Medulla oblongata (tissue), 1 donor: ENCODE measurements around the gene SPX.

Source experiments
- DNase-seq: peaks from one replicate; pipeline ENCODE4 v3.0.0-alpha.2; 2015; ENCODE audit errors: extremely low spot score

The SPX gene, protein sequence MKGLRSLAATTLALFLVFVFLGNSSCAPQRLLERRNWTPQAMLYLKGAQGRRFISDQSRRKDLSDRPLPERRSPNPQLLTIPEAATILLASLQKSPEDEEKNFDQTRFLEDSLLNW

DNA sequence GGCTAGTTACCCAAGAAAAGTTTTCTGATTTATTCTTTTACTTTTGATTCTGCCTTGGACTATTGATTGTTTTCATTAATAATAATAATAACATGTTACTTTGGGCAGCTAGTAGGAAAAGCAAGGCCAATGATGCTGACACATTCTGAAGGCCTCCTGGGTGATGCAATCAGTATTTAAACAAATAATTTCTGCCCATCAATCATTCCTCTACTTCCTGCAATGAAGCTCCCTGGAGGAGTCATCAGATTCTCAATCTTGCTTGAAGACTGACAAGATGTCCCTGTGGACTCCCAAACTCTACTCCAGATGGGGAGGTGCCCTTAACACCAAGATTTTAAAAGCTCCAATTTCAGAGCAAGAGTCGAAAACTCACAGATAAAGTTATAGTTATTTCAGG is at the start of gene SPX:
Gene SPX, plus strand, starts transcription at position 244 of the 400 bp plus-strand sequence. CDS start 177 bp downstream, outside the sequence.
- DNase-seq, result no peak

- DNase-seq, result no peak
These were observed 49.1 kb upstream of the SPX start for GRCh38 chr12:21476949-21477348.

DNA sequence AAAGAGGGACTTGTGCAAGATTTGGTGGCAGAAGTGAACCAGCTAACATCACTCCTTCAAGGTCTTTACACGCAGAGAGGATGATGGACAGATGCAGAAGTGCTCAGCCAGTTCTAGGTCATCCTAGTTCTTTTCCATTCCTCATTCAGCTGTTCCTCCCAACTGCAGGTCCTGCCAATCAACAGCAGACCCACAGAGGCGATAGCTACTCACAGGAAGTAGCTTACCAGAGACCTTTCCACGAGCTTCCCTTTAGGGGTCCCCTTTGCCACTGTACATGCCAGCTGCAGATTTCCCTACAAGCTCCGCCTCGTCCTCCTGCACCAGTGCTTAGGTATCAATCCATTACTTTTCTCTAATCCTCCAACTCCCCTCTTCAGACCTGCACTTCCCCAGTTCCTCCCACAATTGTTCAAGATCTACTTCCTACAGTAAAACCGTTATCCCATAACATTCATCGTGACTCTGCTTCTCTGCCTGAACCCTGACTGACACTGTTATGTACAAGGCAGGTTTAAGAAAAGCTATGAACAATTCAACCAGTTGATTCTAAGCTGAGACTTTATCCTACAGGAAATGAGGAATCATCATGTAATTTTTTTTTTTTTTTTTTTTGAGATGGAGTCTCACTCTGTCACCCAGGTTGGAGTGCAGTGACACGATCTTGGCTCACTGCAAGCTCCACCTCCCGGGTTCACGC is 47.2 kb upstream of the SPX start:
- DNase-seq, result no peak

DNA sequence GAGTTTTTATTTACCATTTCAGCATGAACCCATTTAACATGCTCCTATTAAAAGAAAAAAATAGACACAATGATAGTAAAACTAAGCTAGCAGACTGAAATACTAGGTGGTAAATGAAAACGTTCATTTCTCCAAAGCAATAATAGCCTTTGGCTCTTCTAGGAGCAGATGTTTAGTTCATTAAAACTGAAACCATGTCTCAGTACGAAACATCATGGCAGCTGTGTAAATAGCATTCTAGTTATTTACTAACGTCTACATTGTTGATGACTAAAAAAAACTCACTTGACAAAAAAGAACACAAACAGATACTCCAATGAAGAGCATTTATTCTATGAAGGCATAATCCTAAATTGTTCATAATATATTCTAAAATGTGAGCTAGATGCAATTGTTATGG is 42.6 kb upstream of the SPX start:
- no peak for DNase-seq

DNA sequence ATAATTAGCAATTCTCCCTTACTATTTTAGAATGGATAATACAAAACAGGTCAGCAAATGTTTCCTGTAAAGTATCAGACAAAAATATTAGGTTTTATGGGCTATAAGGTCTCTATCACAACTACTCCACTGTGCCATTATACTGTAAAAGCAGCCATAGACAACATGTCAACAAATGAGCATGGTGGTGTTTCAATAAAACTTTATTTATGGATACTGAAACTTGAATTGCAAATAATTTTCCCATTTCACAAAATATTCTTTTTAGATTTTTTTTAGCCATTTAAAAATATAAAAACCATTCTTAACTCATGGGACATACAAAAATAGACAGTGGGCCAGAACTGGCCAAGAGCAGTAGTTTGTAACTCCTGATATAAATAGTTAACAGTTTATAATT is 40.1 kb upstream of the SPX start:
- DNase-seq, result no peak

DNA sequence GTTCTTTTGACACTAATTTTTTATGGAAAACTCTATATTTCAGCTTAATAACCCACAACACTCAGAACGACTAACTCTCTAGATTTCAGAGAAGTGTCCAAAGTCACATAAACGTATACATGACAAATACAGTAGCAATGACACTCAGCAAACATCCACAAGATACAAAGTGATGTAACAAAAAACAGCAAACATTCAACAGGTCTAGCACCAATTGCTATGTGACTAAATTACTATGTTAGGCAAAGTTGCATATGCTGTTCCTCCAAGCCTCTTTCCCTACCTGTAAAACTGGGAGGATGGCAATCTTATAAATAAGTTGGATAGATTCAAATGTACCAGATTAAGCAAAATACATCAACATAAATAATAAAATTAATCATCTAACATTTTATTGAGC is 26.3 kb upstream of the SPX start:
- DNase-seq, result no peak

DNA sequence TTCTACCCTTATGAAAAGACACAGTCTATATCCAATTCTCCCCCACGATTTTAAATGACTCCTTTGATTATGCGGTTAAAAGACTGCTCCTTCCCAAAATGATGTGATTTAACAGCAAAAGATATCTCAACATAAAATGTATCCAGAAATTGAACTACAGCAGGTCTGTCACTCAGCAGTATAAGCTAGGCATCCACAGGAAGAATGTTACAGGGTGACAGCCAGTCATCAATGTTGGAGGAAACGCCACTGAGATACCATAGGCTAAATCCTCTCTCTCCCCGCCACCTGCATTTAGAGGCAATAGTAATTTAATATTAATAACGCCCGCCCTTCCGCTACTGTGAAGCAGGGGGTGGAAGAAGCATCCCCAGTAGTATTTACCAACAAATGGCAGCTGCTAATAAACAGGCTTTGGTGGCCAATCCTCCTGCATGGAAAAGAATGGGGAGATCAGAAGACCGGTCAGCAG is 25.3 kb upstream of the SPX start:
- DNase-seq, result no peak

DNA sequence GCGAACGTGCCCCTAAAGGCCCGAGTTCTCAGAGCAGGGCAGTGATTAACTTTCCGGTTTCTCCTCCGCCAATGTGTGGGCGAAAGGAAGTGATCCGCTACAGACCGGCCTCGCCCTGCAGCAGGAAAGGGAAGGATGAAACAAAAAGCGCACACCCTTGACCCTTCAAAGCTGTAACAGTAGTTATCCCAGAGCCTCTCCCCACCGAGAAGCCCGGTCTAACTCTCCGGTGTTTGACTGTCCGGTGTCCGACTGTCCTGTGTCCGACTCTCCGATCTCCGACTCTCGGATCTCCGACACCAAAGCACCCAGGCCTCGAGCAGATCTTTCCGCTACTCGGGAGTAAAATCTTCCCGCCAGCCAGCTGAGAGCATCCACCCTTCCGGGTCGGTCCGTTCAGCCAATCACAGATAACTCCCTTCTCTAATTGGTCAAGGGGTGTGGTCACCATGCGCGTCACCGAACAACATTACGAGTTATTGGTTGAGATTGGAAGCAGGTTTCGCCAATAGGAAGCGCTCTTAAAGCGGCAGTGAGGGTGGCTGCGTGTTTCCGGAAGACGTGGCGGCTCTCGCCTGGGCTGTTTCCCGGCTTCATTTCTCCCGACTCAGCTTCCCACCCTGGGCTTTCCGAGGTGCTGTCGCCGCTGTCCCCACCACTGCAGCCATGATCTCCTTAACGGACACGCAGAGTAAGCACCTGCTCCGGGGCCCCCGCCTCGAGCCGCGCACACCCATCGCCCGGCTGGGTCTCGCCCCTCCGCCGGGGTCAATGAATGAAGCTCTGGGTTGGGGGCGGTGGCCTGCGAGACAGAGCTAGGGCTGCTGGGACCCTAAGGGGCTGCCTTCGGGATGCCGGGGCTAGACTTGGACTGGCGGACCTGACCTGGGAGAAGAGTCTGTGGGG is 24.6 kb upstream of the SPX start, which contains the start of the genes GOLT1B and RECQL:
Gene GOLT1B, plus strand, starts transcription at position 532 of the 906 bp plus-strand sequence. Its CDS starts 135 bp downstream, at position 667.
Gene RECQL, minus strand, starts transcription at position 378 of the 906 bp plus-strand sequence. CDS start 2,065 bp downstream, outside the sequence.
- peak; percentile 99 for DNase-seq

GRCh38 chr12:21502164-21502496 is 24.0 kb upstream of the SPX start:
- DNase-seq, result peak; percentile 16

DNA sequence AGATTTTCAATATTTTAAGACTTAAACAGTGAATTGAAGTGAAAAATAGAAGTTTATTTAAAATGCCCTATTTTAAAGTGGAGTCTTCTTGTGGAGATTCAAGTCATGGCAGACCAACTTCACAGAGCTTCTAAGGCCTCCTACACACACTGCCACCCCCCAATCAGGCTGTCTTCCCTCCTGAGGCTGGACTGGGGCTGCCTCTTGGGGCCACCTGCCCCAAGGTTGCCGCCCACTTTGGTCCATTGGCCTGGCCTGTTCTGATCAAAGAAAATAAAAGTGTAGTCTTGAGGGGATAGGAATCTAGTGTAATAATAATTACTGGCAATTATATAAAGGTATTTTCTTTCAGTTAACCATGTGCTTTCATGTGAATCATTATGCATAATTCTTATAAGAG is 23.2 kb upstream of the SPX start:
- no peak for DNase-seq

DNA sequence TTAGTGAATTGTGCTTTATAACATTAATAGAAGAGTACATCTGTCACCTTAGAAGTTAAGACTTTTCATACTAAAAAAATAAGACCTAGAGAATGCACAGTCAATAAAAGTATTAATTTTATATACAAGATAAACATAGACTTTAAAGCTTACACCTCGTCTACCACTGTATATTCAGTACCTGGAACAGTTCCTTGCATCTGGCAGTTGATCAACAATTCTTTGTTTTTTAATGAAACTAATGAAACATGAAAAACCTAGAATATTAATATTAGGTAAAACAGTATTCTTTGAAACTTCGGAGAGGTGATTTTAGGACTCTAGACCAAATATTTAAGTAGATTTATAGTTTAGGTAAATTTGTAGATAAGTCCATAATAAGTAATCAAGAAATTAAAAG is 20.2 kb upstream of the SPX start:
- DNase-seq, result no peak

DNA sequence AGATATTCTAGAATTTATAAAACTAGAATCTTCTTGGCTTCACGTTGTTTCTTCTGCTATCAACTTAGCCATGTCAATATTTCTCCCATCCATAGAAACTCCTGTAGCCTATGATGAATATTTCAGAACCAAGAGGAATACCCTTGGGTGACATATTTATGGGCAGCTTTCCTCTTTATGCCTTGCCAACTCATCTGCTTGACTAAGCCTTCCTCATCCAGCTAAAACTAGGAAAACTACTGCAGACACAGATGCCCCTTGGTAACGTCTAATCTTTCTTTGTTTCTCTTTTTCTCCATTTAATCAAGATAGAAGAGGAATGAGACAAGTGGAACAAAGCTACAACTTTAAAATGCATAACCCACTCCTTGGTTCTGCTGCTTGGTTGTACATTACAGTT is 18.2 kb upstream of the SPX start:
- no peak for DNase-seq

DNA sequence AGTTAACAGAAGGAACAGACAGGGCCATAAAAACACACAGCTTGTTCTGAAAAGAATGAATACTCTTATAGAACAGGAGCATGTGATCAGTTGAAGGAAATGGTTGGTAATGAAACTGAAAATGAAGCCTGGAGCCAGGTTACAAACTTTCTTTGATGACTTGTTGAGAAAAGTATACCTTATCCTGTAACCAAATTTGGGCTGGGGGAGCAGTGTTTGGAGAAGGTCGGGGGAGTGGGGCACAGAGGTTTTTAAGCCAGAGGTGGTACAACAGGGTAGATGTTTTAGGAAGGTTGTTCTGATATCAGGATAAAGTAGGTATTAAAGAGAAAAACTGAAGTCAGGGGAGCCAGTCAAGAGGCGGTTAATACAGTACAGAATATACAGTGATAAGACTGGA is 16.3 kb upstream of the SPX start:
- no peak for DNase-seq

DNA sequence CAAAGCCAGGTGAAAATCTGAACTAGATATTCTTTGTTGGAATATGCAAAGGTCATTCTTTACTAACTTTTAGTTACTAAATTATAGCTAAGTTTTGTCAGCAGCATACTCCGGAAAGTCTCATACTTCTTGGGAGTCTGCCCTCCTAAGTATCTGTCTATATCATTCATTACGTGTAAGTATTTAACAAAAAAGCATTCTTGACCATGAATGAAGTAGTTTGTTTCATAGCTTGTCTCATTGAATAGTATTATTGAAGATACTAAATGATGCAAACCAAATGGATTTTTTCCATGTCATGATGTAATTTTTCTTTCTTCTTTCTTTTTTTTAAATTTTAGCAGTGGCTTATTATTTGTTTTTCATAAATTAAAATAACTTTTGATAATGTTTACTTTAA is 9.8 kb upstream of the SPX start:
- no peak for DNase-seq

- DNase-seq, result no peak
These were observed 7.6 kb upstream of the SPX start for GRCh38 chr12:21518451-21518850.

GRCh38 chr12:21521541-21521940 is 4.6 kb upstream of the SPX start:
- no peak for DNase-seq

DNA sequence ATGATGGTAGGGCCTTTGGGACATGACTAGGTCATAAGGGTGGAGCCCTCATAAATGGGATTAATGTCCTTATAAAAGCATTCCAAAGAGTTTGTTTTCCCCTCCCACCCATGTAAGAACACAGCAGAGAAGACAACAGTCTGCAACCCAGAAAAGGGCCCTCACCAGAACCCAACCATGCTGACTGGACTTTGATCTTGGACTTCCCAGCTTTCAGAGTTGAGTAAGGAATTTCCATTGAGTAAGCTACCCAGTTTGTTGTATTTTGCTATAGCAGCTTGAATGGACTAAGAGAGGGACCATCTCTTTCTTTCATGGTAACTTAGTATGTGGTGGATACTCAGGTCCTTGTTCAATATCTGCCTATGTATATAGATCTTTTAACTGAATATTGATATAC is 2.9 kb upstream of the SPX start:
- no peak for DNase-seq

DNA sequence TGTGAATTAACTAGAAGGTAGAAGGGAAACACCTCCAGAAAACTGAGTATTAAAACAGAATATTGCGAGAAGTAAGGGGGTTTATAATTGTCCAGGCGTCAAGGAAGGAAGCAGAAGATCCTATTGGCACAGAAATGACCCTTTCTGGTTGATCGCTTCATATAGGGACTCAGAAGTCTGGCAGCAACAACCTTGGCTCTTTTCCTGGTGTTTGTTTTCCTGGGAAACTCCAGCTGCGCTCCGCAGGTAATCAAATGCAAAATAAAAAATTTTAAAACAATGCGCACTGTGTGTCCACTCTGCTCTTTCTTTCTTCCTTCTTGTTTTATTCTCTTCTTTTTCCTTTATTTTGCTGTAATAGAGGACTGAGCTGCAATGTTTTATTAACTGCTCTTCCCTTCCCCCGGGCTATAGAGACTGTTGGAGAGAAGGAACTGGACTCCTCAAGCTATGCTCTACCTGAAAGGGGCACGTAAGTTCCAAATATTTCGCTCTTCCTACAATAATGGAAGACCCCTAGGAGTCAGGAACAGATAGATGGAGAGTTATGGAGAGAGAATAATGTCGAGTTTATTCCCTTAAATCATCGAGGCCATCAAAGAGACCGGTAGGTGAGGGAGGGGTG is 737 bp downstream of the SPX start:
- peak; percentile 17 for DNase-seq

DNA sequence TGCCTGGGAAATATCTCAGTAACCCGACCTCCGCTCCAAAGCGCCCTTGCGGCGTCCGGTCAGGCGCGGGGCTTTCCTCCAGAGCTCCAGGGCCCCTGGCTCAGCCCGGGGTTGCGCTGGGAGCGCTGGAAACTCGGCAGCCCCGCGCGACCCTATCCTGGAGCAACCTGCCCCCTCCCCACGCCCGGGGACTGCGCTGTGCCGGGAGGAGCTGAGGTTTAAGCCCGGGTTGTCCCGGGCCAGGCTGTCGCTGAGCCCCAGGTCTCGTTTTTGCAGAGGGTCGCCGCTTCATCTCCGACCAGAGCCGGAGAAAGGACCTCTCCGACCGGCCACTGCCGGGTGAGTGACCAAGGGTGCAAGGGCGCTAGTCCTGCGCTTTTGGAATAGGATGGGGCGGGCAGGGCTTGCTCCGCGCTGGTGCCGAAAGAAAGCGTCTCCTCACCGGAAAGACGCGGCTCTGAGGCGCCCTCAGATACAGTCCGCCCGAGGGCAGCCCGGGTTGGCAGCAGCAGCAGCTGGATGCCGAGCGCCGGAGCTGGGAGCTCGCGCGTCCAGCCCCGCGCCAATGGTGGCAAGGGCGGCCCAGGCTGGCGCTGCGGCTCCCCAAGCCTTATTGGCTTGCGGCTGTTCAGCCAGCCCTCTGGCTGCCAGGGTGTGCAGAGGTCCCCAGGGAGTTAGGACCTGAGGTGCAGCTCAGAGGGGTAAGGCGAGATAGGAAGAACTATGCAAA is 1.5 kb downstream of the SPX start:
- peak; percentile 52 for DNase-seq

GRCh38 chr12:21528953-21529352 is 2.9 kb downstream of the SPX start:
- DNase-seq, result peak; percentile 38

- DNase-seq, result no peak
These were observed 3.4 kb downstream of the SPX start for GRCh38 chr12:21529456-21529855.
